Measurements from ENCODE around the gene OARD1. TPM values are rescaled to one million over a fixed set of nuclear protein-coding genes. Genes with fewer than 3 reads are reported as not detected.

OARD1 gene
- total and polyA plus RNA-seq, 12 donors = 13.7 to 31.2 (median 17.0) TPM

DNA sequence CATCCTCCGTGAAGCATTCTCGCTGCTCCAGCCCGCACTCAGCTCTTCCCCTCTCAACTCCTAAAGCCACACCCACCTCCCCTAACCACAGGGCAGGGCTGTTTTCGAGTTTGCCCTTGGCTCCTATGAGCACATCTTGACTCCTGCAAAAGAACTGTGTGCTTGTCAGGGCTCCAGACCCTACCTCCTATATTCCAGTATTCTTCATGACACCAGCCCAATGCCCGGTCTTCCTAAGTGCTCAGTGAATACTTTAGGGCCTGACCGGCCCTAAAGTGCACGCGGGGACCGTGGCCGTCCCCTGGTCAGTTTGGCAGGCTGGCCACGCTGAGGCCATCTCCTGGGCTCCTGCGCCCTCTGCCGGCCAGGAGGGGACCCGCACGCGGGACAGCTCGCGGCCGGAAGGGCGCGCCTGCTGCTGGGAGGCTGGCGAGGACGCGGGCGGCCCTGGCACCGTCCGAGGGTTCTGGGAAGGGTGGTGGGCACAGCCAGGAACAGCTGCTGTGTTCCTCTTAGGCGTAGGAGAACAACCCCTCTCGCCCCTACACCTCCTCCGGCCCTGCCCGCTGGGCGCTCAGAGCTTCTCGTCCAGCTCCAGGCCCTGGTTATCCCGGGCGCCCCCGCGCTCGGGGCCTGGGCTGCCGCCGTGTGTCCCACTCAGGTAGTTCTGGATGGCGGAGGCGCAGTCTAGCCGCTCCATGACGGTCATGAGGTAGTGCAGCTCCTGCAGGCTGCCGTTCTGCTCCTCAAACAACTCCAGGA lies 44.2 kb downstream of the OARD1 start:
- H3K27ac ChIP-seq = peak overlapping the region; percentile 27 to 86 (median 78)
- TF ChIP-seq, protein P1, sequence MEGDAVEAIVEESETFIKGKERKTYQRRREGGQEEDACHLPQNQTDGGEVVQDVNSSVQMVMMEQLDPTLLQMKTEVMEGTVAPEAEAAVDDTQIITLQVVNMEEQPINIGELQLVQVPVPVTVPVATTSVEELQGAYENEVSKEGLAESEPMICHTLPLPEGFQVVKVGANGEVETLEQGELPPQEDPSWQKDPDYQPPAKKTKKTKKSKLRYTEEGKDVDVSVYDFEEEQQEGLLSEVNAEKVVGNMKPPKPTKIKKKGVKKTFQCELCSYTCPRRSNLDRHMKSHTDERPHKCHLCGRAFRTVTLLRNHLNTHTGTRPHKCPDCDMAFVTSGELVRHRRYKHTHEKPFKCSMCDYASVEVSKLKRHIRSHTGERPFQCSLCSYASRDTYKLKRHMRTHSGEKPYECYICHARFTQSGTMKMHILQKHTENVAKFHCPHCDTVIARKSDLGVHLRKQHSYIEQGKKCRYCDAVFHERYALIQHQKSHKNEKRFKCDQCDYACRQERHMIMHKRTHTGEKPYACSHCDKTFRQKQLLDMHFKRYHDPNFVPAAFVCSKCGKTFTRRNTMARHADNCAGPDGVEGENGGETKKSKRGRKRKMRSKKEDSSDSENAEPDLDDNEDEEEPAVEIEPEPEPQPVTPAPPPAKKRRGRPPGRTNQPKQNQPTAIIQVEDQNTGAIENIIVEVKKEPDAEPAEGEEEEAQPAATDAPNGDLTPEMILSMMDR (IDR thresholded peaks at IDR 0.05) = peak; percentile 93 to 100 (median 100)
- H3K4me1 ChIP-seq = peaks cover 3 to 26% (median 10%) of the 10 kb centered on the region in 9 donors
- H3K36me3 ChIP-seq = no peaks in the 10 kb centered on the region
- peak; percentile 95 to 97 (median 96) for ATAC-seq
- H3K4me3 ChIP-seq = peak overlapping the region; percentile 40 to 66 (median 60)
- peak; percentile 81 to 90 for DNase-seq
- intact Hi-C loops (cut with DNase I) = loop anchor here in 8 of 10 donors (1.0 to 10.0 kb wide), 15 partner anchors 23 to 1683 kb away; no protein-coding TSS in a partner anchor
- H3K9me3 ChIP-seq = no peaks in the 10 kb centered on the region
- 1 to 2% methylated on average over 45 of the region's 45 CpGs for WGBS, 2 donors
- no peaks in the 10 kb centered on the region for H3K27me3 ChIP-seq

DNA sequence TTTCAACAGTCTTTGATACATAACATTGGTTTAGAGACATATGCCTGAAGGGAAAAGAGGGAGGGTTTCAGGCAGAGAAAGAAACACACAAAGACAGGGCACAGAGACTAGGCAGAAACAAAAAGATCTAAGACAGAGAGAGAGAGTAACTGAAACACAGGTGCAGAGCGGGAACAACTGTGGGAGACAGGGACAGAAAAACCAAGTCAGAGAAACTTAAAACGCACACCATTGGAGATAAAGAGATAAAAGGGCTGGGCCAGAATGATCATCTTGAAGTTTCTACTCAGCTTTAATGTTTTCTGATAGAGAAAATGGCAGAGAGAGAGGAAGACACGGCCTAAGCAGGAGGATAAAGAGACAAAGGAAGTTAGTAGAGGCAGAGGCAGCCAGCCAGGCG lies 44.9 kb downstream of the OARD1 start:
- intact Hi-C loops (cut with DNase I) = loop anchor here in 8 of 10 donors (2.0 to 10.0 kb wide), 9 partner anchors 40 to 1682 kb away; no protein-coding TSS in a partner anchor
- ATAC-seq = no peak
- 41 to 48% methylated on average over 4 of the region's 4 CpGs for WGBS, 2 donors
- Histone ChIP-seq H3K9me3 (no peaks in the 10 kb centered on the region), H3K27me3 (no peaks in the 10 kb centered on the region), H3K27ac (peak overlapping the region in 6 of 10 donors; percentile 78 to 86 (median 82)), H3K36me3 (no peaks in the 10 kb centered on the region), H3K4me3 (peak overlapping the region in 9 of 10 donors; percentile 43 to 66 (median 61)), H3K4me1 (peaks cover 3 to 26% (median 10%) of the 10 kb centered on the region in 9 donors)
- DNase-seq = no peak
- TF ChIP-seq, protein P1 (IDR thresholded peaks at IDR 0.05) = no peak

DNA sequence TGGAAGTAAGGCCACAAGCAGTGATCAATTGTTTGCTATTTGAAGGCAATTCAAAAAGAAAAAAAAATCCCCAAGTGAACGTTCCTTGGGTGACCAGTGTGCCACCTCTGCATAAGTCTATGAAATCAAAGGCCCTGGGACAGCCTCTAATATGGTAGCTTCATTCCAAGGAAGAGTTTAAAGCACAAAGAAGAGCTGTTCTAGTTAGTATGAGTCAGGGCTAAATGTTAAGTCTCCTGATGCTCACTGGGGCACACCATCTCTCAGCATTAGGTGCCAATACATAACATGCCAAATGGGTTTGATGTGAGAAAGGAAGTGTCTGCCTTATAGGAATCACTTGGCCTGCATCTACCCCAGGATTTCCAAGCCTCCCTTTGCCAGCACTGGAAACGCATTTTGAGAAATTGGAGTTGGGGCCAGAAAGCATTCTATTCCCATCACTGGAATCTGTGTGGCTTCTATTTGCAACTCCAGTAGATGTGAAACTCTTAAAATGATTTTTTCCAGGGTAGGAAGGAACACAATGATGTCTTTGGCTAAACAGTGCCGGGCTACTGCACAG lies 46.1 kb downstream of the OARD1 start:
- Histone ChIP-seq H3K4me1 (peaks cover 3 to 29% (median 10%) of the 10 kb centered on the region in 9 donors), H3K9me3 (no peaks in the 10 kb centered on the region), H3K27ac (no peak overlapping the region), H3K4me3 (no peak overlapping the region), H3K36me3 (no peaks in the 10 kb centered on the region), H3K27me3 (no peaks in the 10 kb centered on the region)
- DNase-seq = no peak
- ATAC-seq = no peak
- intact Hi-C loops (cut with DNase I) = loop anchor here in 8 of 10 donors (2.0 to 10.0 kb wide), 9 partner anchors 41 to 1681 kb away; no protein-coding TSS in a partner anchor
- TF ChIP-seq, protein P1 (IDR thresholded peaks at IDR 0.05) = no peak
- 84 to 89% methylated on average over 3 of the region's 3 CpGs for WGBS, 2 donors

DNA sequence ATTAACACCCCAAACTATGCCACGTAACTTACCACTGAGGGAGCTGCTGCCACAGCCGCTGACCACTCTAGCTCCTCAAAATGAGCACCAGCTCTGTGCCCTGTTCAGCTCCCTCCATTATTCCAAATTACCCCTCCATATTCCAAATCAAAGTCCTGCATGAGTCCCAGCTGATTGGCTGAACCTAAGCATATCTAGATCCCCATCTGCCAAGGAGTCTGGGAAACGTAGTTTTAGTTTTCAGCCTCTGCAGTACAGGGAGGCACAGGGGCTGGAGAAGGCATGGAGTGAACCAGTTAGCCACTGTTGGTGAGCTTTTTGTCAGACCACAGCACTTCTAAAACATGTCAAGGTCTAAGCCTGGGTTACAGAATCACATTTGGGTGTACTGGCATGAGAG lies 49.0 kb downstream of the OARD1 start:
- ATAC-seq (no peak), DNase-seq (no peak)
- no peak overlapping the region for H3K4me3 ChIP-seq
- 95 to 98% methylated on average over 3 of the region's 3 CpGs for WGBS, 2 donors
- intact Hi-C loops (cut with DNase I) = loop anchor here in 8 of 10 donors (5.0 to 10.0 kb wide), 7 partner anchors 126 to 1678 kb away; no protein-coding TSS in a partner anchor
- no peaks in the 10 kb centered on the region for H3K27me3 ChIP-seq
- no peaks in the 10 kb centered on the region for H3K36me3 ChIP-seq
- no peak overlapping the region for H3K27ac ChIP-seq
- peaks cover 0 to 16% (median 0%) of the 10 kb centered on the region in 11 donors for H3K9me3 ChIP-seq
- TF ChIP-seq, protein P1 (IDR thresholded peaks at IDR 0.05) = no peak
- peaks cover 0 to 20% (median 6%) of the 10 kb centered on the region in 9 donors for H3K4me1 ChIP-seq

Data from heart right ventricle (tissue), 16 donors.